Hematopoietic multipotent progenitor cell treated with erythropoietin and hydrocortisone succinate and interleukin-3 and kit ligand, for 17 days (in vitro differentiated cells): ENCODE results near the gene SSR4.

Source experiments
- DNase-seq: peaks from one replicate; pipeline ENCODE4 v3.0.0-alpha.2; 2015; ENCODE audit warnings: low spot score

SSR4 gene

DNA sequence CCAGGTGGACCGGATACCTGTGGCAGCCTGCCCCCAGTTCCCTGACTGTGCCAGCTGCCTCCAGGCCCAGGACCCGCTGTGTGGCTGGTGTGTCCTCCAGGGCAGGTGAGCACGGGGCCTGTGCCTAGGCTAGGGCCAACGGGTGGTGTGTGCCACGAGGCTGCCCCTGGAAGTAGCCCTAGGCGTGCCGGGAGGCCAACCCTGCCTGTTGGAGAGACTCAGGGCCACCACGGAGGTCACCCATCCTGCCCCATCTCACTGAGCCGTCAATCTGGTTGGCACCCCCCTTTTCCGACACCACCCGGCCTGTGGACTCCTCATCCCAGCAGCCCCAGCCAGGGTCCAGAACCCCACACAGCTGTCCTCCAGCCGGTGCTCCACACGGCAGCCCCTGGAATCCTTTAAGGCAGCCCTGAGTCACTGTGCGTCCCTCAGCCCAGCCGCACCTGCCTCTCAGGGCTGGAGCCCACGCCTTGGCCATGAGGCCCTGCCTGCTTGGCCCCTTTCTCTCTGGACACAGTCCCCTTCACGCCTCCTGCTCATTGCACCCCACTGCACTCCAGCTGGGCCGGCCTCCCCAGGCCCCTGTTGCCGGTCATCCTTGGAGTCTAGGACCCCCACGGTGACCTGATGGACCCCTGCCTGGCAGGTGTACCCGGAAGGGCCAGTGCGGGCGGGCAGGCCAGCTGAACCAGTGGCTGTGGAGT lies 25.2 kb upstream of the SSR4 start:
- DNase-seq: no peak

DNA sequence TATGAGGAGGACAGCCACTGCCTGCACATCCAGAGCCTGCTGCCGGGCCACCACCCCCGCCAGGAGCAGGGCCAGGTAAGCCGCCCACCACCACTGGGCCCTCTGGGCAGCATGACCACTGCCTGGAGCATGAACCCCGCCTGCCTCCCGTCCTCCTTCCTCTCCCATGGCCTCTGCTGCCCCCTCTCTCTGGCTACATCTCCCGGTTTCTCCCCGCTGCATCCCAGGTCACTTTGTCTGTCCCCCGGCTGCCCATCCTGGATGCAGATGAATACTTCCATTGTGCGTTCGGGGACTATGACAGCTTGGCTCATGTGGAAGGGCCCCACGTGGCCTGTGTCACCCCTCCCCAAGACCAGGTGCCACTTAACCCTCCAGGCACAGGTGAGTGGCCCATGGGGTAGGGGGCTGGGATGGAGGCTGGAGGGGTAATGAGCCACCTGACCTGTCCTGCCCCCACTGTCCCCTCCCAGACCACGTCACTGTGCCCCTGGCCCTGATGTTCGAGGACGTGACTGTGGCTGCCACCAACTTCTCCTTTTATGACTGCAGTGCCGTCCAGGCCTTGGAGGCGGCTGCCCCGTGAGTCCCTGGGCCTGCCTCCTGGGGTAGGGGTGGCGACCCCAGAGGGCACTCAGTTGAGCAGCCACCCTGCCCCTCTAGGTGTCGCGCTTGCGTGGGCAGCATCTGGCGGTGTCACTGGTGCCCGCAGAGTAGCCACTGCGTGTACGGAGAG lies 24.4 kb upstream of the SSR4 start:
- DNase-seq: no peak

DNA sequence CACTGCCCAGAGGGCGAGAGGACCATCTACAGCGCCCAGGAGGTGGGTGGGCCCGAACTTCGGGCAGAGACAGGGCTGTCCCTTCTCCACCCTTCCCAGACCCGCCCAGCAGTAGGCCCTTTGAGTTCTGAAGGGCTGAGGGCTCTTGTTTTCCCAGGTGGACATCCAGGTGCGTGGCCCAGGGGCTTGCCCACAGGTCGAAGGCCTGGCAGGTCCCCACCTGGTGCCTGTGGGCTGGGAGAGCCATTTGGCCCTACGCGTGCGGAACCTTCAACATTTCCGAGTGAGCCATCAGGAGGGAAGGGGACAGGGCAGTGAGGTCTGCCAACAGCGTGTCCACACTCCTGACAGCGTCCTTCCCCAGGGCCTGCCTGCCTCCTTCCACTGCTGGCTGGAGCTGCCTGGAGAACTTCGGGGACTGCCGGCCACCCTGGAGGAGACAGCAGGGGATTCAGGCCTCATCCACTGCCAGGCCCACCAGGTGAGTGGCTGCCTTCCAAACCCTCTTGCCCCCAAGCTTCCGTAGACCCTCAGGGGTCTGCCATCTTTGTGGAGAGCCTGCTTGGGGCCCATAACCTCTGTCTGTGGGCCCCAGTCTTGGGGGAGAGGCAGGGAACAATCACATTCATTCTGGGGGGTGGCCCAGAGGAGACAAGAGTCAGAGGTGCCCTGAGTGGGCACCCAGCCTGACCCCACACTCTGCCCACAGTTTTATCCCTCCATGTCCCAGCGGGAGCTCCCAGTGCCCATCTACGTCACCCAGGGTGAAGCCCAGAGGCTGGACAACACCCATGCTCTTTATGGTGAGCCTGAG lies 23.7 kb upstream of the SSR4 start:
- DNase-seq: no peak

DNA sequence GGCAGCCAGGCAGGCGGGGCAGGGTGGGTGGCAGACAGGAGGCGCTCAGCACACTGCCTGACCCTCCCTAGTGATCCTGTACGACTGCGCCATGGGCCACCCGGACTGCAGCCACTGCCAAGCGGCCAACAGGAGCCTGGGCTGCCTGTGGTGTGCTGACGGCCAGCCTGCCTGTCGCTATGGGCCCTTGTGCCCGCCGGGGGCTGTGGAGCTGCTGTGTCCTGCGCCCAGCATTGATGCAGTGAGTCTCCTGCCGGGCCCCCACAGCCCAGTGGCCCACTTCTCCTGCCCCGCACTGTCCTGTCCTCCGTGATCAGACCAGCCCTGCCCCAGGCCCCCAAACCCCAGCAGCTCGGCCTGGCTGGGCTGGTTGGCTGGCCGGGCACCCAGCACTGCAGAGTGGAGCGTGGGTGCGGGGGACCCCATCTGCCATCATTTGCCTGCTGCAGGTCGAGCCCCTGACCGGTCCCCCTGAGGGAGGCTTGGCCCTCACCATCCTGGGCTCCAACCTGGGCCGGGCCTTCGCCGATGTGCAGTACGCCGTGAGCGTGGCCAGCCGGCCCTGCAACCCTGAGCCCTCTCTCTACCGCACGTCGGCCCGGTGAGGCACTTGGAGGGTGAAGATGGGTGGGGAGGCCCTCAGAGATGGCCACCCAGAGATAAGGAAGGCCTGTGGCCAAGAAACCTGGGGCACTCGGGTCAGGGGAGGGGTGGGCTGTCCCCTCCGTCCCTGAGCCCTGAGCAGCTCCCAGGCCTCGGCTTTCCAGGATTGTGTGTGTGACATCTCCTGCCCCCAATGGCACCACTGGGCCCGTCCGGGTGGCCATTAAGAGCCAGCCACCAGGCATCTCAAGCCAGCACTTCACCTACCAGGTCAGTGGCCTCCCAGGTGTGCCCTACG lies 22.8 kb upstream of the SSR4 start:
- DNase-seq: no peak

DNA sequence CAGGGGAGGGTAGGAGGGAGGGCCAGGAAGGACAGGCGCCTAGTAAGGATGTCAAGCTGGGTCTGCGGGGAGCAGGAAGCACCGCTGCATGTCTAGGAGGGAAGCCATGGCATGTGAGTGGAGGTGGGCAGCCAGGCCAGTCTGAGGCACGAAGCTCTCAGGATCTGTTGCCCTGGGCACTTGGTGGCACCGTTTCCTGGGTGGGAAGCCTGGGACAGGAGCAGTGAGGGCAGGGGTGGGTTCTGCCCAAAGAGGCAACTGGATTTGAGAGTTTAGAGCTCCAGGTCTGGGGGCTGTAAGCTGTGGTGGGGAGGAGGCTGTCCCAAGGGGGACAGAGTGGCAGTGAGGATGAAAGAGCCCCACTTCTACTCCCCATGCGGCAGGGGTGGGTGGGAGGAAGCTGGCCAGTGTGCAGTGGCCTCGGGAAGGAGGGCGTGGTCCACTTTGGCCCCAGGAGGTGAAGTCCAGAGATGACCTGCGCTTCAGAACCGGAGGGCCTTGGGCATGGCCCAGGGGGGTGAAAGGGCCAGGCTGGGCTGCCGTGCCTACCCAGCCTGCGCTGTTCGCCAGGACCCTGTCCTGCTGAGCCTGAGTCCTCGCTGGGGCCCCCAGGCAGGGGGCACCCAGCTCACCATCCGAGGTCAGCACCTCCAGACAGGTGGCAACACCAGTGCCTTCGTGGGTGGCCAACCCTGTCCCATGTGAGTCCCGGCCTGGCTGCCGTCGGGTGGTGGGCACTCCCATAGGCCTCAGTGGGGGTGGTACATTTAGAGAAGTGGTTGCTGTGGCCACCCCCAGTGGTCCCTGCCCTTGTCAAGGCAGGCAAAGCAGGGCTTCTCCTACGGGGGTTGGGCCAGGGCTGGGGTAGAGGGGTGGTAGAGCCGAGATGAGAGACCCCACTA lies 21.9 kb upstream of the SSR4 start:
- no peak for DNase-seq

DNA sequence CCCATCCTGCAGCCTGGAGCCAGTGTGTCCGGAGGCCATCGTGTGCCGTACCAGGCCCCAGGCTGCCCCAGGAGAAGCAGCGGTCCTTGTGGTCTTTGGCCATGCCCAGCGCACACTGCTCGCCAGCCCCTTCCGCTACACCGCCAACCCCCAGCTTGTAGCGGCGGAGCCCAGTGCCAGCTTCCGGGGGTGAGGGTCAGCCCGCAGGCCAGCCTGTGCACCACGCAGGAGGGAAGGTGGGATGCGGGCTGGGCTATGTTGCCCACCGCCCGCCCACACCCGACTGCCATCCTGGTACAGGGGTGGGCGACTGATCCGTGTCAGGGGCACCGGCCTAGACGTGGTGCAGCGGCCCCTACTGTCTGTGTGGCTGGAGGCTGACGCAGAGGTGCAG lies 21.3 kb upstream of the SSR4 start:
- no peak for DNase-seq

DNA sequence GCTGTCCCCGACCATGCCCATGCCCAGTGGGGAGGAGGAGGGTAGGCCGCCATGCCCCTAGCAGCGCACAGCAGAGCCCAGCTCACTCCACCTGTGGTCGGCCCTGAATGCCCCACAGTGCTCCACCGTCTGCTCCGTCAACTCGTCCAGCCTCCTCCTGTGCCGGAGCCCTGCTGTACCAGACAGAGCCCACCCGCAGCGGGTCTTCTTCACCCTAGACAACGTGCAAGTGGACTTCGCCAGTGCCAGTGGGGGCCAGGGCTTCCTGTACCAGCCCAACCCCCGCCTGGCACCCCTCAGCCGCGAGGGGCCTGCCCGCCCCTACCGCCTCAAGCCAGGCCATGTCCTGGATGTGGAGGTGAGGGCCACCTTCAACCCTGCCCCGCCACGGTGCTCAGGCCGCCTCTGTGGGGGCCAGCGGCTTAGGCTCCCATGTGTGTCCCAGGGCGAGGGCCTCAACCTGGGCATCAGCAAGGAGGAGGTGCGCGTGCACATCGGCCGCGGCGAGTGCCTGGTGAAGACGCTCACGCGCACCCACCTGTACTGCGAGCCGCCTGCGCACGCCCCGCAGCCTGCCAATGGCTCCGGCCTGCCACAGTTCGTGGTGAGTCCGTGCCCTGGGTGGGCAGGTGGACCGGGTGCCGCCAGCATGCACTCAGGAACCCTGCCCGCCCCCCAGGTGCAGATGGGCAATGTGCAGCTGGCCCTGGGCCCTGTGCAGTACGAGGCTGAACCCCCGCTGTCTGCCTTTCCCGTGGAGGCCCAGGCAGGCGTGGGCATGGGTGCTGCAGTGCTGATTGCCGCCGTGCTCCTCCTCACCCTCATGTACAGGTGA lies 20.5 kb upstream of the SSR4 start:
- DNase-seq: no peak

DNA sequence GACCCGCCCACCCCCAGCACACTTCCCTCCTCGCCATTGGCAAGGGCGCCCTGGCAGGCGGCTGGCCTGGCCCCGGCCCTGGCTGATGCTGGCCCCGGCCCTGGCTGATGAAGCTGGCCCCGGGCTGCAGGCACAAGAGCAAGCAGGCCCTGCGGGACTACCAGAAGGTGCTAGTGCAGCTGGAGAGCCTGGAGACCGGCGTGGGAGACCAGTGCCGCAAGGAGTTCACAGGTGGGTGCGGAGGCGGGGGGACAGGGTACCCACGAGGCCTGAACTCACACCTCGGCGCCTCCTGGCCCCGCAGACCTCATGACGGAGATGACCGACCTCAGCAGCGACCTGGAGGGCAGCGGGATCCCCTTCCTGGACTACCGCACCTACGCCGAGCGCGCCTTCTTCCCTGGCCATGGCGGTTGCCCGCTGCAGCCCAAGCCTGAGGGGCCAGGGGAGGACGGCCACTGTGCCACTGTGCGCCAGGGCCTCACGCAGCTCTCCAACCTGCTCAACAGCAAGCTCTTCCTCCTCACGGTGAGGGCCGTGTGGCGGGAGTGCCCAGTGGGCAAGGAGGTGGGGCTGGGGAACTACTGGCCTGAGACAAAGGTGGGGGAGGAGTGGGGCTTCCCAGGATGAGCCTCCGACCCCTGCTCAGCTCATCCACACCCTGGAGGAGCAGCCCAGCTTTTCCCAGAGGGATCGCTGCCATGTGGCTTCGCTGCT lies 19.7 kb upstream of the SSR4 start:
- no peak for DNase-seq

DNA sequence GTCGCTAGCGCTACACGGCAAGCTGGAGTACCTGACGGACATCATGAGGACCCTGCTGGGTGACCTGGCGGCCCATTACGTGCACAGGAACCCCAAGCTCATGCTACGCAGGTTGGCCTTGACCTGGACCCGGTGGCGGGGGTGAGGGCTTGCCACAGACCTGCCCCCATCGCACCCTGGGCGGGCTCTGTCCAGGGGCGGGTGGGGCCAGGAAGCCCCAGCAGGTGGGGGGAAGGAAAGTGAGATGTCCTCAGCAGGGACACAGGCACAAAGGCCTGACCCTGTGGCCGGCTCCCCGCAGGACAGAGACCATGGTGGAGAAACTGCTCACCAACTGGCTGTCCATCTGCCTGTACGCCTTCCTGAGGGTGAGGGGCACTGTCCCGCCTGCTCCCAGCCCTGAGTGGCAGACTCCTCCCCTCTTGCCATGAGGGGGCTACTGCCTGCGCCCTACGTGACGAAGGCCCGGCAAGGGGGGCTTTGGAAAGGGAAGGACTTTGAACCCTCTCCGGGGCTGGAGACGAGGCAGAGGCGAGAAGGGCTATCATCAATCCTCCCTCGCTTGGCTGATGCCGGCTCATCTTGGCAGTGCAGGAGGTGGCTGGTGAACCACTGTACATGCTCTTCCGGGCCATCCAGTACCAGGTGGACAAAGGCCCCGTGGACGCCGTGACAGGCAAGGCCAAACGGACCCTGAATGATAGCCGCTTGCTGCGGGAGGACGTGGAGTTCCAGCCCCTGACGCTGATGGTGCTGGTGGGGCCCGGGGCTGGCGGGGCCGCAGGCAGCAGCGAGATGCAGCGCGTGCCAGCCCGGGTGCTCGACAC lies 19.0 kb upstream of the SSR4 start:
- DNase-seq: no peak

DNA sequence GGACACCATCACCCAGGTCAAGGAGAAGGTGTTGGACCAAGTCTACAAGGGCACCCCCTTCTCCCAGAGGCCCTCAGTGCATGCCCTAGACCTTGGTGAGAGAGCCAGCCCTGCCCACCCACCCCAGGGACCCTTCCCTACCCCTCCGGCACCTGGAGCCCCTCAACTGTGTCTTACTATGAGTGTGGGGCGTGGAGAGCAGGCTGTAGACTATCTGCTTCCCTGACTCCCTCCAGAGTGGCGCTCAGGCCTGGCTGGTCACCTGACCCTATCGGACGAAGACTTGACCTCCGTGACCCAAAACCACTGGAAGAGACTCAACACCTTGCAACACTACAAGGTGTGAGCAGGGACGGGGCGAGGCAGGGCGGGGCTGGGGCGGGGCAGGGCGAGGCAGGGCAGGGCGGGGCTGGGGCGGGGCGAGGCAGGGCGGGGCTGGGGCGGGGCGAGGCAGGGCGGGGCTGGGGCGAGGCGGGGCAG lies 18.3 kb upstream of the SSR4 start:
- no peak for DNase-seq

DNA sequence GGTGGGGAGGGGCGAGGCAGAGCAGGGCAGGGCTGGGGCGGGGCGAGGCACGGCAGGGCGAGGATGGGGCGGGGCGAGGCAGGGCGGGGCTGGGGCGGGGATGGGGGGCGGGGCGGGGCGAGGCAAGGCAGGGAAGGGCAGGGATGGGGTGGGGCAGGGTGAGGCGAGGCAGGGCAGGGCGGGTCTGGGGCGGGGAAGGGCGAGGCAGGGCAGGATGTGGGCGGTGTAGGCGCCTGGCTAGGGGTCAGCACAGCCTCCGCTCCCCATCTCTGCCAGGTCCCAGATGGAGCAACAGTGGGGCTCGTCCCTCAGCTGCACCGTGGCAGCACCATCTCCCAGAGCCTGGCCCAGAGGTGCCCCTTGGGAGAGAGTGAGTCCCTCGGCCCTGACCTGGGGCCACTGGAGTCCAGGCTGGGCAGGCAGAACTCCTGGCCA lies 17.8 kb upstream of the SSR4 start:
- DNase-seq: no peak

DNA sequence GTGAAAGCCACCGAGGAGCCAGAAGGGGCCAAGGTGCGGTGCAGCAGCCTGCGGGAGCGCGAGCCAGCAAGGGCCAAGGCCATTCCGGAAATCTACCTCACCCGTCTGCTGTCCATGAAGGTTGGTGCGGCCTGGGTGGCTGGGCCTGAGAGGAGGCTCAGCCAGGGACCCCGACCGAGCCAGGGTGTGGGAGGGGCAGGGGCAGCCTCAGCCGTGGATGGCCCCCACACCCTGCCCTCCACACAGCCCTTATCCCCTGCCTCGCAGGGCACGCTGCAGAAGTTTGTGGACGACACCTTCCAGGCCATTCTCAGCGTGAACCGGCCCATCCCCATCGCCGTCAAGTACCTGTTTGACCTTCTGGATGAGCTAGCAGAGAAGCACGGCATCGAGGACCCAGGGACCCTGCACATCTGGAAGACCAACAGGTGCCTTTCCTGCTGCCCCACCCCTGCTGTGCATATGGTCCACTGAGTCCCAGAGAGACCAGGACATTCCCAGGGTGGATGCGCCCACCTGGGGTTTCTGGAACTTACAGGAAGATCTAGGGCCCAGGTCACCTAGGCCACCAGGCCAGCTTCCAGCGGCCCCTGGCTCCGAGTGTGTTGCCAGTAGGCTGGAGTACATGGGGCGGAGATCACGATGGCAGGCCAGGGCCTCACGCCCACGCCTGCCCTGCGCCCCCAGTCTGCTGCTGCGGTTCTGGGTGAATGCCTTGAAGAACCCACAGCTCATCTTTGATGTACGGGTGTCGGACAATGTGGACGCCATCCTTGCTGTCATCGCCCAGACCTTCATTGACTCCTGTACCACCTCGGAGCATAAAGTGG lies 17.0 kb upstream of the SSR4 start:
- no peak for DNase-seq

DNA sequence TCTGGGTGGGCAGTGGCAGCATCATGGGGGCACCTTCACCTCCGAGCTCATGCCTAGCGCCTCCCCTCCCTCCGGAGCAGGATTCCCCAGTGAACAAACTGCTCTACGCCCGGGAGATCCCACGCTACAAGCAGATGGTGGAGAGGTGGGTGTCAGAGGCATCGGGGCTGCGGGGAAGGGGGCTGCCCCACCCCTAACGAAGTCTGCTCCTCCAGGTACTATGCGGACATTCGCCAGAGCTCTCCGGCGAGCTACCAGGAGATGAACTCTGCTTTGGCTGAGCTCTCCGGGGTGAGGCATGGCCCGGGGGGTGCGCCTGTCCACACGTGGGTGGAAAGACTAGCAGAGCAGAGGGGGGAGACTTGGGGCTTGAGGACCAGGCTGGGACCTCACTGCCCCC lies 16.3 kb upstream of the SSR4 start:
- DNase-seq: no peak

DNA sequence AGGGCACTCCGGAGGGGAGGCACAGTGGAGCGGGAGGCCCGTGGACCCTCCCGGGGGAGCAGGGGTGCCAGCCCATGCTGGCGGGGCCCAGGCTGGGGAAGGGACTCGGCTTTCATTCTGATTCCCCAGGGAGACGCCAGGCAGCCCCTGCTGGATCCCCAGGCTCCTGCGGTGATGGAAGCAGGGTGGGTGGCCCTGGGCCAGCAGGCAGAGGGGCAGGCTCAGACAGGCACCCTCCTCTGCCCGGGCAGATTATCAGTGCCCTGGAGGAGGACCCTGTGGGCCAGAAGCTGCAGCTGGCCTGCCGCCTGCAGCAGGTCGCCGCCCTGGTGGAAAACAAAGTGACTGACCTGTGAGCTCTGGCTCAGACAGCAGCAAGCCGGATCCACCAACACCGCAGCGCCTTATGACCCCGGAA lies 15.8 kb upstream of the SSR4 start:
- no peak for DNase-seq

DNA sequence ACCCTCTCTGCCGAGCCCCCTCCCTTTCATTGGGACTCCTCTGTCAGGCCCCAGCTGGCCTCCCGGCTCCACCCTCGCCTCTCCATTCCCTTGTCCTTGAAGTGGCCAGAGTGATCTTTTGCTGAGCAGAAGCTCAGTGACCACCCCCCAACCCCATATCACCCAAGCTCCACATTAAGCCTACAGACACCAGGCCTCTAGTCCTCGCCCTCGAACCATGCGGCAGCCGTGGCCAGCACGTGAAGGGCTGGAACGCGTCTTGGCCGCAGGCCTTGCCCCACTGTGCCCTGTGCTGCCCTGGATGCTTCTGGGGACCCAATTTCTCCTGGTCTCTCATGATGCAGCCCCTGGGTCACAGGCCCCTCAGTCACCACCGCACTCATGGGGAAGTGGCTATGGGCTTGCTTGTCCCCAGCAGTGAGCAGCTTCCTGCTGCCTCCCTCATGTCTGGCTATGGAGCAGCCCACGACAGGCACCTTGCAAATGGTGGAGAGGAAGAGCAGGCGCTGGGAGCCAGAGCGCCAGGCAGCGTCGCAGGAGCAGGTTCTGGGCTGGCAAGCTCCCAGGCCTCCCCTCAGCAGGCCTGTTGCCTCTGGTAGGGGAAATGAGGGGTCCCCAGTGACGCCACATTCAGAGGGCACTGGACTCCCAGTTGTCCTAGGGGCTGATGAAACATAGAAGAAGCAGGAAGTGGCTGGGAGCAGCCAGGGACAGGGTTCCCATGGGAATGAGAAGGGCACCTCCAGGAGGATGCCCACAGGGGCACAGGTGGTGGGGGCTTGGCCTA lies 14.4 kb upstream of the SSR4 start:
- DNase-seq: no peak

DNA sequence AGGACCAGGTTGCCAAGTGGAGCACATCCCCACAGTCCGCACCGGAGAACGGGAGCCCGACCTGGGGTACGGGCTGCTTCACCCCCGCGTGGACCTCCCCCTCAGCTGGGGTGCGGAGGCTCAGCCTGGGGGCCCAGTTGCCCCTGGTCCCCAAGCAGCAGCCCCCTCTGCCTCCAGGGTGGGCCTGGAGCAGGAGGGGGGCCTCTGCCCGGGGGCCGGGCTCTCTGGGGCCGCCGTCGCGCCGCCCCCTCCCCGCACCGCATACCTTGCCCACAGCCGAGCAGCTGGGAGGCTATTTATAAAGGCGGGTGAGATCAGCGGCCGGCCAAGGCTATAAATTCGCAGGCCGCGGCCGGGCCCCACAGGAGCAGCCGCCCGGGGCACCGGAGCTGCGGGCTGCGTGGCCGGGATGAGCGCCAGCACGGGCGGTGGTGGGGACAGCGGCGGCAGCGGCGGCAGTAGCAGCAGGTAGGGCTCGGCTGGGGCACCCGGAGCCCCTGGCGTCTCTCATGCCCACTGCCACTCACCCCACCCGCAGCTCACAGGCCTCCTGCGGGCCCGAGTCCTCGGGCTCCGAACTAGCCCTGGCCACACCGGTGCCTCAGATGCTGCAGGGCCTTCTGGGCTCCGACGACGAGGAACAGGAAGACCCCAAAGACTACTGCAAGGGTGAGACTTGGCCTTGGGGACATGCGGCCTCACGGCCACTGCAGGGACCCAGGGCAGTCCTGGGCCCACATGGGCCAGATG lies 13.6 kb upstream of the SSR4 start, which contains the start of gene SRPK3:
SRPK3 (plus strand) TSS at position 364 of the 750 bp plus-strand sequence; CDS start at position 410, 46 bp downstream.
- DNase-seq: no peak
